HUES48 (cell line): ENCODE results near the gene FDX1.

Source experiments
- H3K27ac ChIP-seq: one replicate; pipeline ENCODE4 v1.7.0; 2013; ENCODE audit warnings: low read depth, low read length, inconsistent platforms
- H3K27me3 ChIP-seq: 2 replicates; pipeline ENCODE4 v1.6.1; 2013; ENCODE audit warnings: mild to moderate bottlenecking, low read length; ENCODE audit not compliant: control insufficient read depth, insufficient read depth
- H3K36me3 ChIP-seq: 2 replicates; pipeline ENCODE4 v1.6.1; 2013; ENCODE audit warnings: low read length; ENCODE audit not compliant: control insufficient read depth, insufficient read depth
- H3K4me1 ChIP-seq: 2 replicates; pipeline ENCODE4 v1.6.1; 2013; ENCODE audit warnings: mild to moderate bottlenecking, low read length; ENCODE audit not compliant: control insufficient read depth, insufficient read depth
- H3K4me3 ChIP-seq: 2 replicates; pipeline ENCODE4 v1.5.1; 2013; ENCODE audit warnings: mild to moderate bottlenecking, low read depth, low read length
- H3K9ac ChIP-seq: 2 replicates; pipeline ENCODE4 v1.6.1; 2013; ENCODE audit warnings: mild to moderate bottlenecking, low read depth, low read length, moderate library complexity
- H3K9me3 ChIP-seq: 2 replicates; pipeline ENCODE4 v1.6.1; 2013; ENCODE audit warnings: low read length; ENCODE audit not compliant: control insufficient read depth, insufficient read depth

The FDX1 gene

GRCh38 chr11:110469127-110469526 lies 39.4 kb downstream of the FDX1 start:
- Histone ChIP-seq H3K27ac (no peak overlapping the region), H3K27me3 (no peaks in the 10 kb centered on the region), H3K36me3 (no peaks in the 10 kb centered on the region), H3K4me1 (peaks cover 6% of the 10 kb centered on the region), H3K4me3 (no peak overlapping the region), H3K9me3 (no peaks in the 10 kb centered on the region), H3K9ac (no peak overlapping the region)

GRCh38 chr11:110470716-110471115 lies 41.0 kb downstream of the FDX1 start:
- no peak overlapping the region for H3K27ac ChIP-seq
- no peak overlapping the region for H3K9ac ChIP-seq
- no peaks in the 10 kb centered on the region for H3K27me3 ChIP-seq
- H3K36me3 ChIP-seq = no peaks in the 10 kb centered on the region
- peaks cover 13% of the 10 kb centered on the region for H3K4me1 ChIP-seq
- no peaks in the 10 kb centered on the region for H3K9me3 ChIP-seq
- no peak overlapping the region for H3K4me3 ChIP-seq

DNA sequence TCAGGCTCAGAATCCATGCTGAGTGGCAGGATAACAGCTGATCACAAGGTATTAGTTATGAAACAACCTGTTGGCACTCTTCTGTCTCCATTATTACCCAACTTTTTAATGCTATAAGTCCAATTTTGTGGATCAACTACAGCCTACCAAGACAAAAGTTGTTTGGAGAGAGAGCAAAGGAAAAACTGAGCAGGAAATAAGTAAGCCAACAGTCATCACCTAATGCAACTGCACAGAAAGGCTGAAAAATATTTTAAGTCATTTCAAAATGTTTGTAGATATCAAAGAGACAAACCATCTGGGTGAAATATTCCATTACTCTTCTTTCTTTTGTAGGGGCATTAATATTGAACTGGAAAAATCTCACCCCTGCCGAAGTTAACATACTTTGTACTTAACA lies 41.6 kb downstream of the FDX1 start:
- Histone ChIP-seq H3K4me3 (no peak overlapping the region), H3K9ac (no peak overlapping the region), H3K27ac (no peak overlapping the region), H3K9me3 (no peaks in the 10 kb centered on the region), H3K4me1 (peaks cover 13% of the 10 kb centered on the region), H3K27me3 (no peaks in the 10 kb centered on the region), H3K36me3 (no peaks in the 10 kb centered on the region)

GRCh38 chr11:110472858-110473257 lies 43.1 kb downstream of the FDX1 start:
- H3K9ac ChIP-seq = no peak overlapping the region
- no peaks in the 10 kb centered on the region for H3K27me3 ChIP-seq
- no peak overlapping the region for H3K27ac ChIP-seq
- no peaks in the 10 kb centered on the region for H3K9me3 ChIP-seq
- no peak overlapping the region for H3K4me3 ChIP-seq
- peaks cover 13% of the 10 kb centered on the region for H3K4me1 ChIP-seq
- no peaks in the 10 kb centered on the region for H3K36me3 ChIP-seq

DNA sequence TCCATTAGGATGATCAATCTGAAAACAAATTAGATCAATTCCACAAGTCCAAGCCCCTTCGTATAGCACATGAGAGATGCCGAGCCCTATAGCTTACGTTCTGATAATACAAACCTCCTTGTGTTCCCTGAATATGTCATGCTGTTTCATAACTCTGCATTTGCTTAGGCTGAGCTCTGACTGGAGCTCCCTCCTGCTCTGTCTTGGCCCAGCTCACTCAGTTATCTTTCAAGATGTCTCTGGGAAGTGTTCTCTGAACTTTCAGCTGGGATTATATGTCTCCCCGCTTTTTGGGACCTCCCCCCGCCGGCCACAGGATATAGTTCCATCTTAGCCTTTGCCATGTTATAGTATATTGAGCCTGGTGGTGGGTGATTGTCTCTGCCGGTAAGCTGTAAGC lies 44.0 kb downstream of the FDX1 start:
- no peak overlapping the region for H3K27ac ChIP-seq
- no peaks in the 10 kb centered on the region for H3K27me3 ChIP-seq
- H3K36me3 ChIP-seq = no peaks in the 10 kb centered on the region
- no peaks in the 10 kb centered on the region for H3K9me3 ChIP-seq
- peaks cover 15% of the 10 kb centered on the region for H3K4me1 ChIP-seq
- H3K4me3 ChIP-seq = no peak overlapping the region
- no peak overlapping the region for H3K9ac ChIP-seq

GRCh38 chr11:110474578-110474977 lies 44.8 kb downstream of the FDX1 start:
- no peak overlapping the region for H3K4me3 ChIP-seq
- no peak overlapping the region for H3K27ac ChIP-seq
- H3K27me3 ChIP-seq = no peaks in the 10 kb centered on the region
- H3K9ac ChIP-seq = no peak overlapping the region
- H3K9me3 ChIP-seq = no peaks in the 10 kb centered on the region
- no peaks in the 10 kb centered on the region for H3K36me3 ChIP-seq
- H3K4me1 ChIP-seq = peaks cover 16% of the 10 kb centered on the region

GRCh38 chr11:110475671-110476070 lies 45.9 kb downstream of the FDX1 start:
- Histone ChIP-seq H3K27me3 (no peaks in the 10 kb centered on the region), H3K9ac (no peak overlapping the region), H3K36me3 (no peaks in the 10 kb centered on the region), H3K4me3 (no peak overlapping the region), H3K4me1 (peaks cover 16% of the 10 kb centered on the region), H3K9me3 (no peaks in the 10 kb centered on the region), H3K27ac (no peak overlapping the region)

- H3K4me3 ChIP-seq = no peak overlapping the region
- H3K27me3 ChIP-seq = no peaks in the 10 kb centered on the region
- H3K9me3 ChIP-seq = no peaks in the 10 kb centered on the region
- H3K27ac ChIP-seq = no peak overlapping the region
- H3K9ac ChIP-seq = no peak overlapping the region
- peaks cover 16% of the 10 kb centered on the region for H3K4me1 ChIP-seq
- H3K36me3 ChIP-seq = no peaks in the 10 kb centered on the region
Observed at GRCh38 chr11:110478410-110478809, 48.7 kb downstream of the FDX1 start.

DNA sequence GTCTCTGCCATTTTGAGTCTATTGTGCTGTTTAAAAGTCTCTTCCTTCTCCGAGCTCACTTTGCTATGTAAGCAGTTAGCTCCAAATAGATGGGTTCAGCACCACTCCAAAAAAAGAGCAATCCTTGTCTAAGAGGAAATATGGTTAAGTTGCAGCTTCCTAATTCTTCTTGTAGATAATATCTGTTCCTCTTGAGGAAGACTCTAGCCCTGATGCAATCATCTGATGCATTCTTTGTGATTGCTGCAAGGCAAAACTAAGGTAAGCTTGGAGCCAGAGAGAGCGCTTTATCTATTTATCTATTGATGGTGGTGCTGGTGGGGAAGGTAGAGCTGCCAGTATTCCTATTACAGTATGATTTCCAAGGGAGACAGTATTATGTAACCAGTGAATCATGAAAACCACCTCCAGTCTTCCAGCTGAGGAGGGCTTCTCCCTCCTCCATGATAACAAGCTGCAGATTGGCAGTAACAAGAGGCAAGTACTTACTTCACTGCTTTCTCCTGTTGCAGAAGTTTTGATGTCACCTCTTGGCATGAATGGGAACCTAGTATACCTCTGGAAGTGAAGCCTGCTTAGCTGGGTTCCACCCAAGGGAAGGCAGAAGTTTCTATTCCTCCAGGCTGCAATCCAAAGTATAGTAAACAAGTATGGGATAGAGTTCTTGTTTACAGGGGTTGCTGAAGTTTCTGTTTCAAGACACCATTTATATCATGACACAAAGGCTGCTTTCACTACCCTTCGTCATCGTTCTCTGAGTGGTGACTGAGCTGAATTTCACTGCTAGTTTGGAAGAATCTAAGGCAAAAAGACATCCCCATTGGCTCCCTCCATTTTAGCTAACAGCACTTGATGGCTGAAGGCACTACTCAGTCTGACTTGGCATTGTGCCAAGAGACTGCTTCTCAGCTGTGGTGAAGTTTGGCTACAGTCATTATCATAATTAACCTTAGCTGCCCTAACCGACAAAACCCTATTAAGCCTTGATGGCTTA lies 49.7 kb downstream of the FDX1 start:
- Histone ChIP-seq H3K9ac (no peak overlapping the region), H3K4me3 (no peak overlapping the region), H3K36me3 (no peaks in the 10 kb centered on the region), H3K27ac (no peak overlapping the region), H3K9me3 (no peaks in the 10 kb centered on the region), H3K27me3 (no peaks in the 10 kb centered on the region), H3K4me1 (peaks cover 8% of the 10 kb centered on the region)

GRCh38 chr11:110481523-110481922 lies 51.8 kb downstream of the FDX1 start:
- Histone ChIP-seq H3K4me1 (peaks cover 3% of the 10 kb centered on the region; the same call in 1 of the 2 replicates), H3K9me3 (no peaks in the 10 kb centered on the region), H3K27me3 (no peaks in the 10 kb centered on the region), H3K27ac (no peak overlapping the region), H3K36me3 (no peaks in the 10 kb centered on the region), H3K4me3 (no peak overlapping the region), H3K9ac (no peak overlapping the region)

GRCh38 chr11:110486156-110486555 lies 56.4 kb downstream of the FDX1 start:
- no peak overlapping the region for H3K27ac ChIP-seq
- H3K27me3 ChIP-seq = no peaks in the 10 kb centered on the region

More at GRCh38 chr11:110486156-110486555, 56.4 kb downstream of the FDX1 start:
- no peaks in the 10 kb centered on the region for H3K4me1 ChIP-seq
- no peaks in the 10 kb centered on the region for H3K36me3 ChIP-seq
- H3K4me3 ChIP-seq = no peak overlapping the region
- no peak overlapping the region for H3K9ac ChIP-seq
- H3K9me3 ChIP-seq = no peaks in the 10 kb centered on the region
